Activated naive CD4-positive, alpha-beta T cell treated with Interleukin-2 at 50 U/mL for 16 hours (primary cell): ENCODE results near the gene FANCM.
A peak's percentile ranks its signal among the peaks of the same experiment; 100 is the strongest.

Experiments
- DNase-seq: peaks from one replicate; pipeline ENCODE4 v3.0.0-alpha.2; 2020

The FANCM gene, protein sequence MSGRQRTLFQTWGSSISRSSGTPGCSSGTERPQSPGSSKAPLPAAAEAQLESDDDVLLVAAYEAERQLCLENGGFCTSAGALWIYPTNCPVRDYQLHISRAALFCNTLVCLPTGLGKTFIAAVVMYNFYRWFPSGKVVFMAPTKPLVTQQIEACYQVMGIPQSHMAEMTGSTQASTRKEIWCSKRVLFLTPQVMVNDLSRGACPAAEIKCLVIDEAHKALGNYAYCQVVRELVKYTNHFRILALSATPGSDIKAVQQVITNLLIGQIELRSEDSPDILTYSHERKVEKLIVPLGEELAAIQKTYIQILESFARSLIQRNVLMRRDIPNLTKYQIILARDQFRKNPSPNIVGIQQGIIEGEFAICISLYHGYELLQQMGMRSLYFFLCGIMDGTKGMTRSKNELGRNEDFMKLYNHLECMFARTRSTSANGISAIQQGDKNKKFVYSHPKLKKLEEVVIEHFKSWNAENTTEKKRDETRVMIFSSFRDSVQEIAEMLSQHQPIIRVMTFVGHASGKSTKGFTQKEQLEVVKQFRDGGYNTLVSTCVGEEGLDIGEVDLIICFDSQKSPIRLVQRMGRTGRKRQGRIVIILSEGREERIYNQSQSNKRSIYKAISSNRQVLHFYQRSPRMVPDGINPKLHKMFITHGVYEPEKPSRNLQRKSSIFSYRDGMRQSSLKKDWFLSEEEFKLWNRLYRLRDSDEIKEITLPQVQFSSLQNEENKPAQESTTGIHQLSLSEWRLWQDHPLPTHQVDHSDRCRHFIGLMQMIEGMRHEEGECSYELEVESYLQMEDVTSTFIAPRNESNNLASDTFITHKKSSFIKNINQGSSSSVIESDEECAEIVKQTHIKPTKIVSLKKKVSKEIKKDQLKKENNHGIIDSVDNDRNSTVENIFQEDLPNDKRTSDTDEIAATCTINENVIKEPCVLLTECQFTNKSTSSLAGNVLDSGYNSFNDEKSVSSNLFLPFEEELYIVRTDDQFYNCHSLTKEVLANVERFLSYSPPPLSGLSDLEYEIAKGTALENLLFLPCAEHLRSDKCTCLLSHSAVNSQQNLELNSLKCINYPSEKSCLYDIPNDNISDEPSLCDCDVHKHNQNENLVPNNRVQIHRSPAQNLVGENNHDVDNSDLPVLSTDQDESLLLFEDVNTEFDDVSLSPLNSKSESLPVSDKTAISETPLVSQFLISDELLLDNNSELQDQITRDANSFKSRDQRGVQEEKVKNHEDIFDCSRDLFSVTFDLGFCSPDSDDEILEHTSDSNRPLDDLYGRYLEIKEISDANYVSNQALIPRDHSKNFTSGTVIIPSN (N-terminal part only)

DNA sequence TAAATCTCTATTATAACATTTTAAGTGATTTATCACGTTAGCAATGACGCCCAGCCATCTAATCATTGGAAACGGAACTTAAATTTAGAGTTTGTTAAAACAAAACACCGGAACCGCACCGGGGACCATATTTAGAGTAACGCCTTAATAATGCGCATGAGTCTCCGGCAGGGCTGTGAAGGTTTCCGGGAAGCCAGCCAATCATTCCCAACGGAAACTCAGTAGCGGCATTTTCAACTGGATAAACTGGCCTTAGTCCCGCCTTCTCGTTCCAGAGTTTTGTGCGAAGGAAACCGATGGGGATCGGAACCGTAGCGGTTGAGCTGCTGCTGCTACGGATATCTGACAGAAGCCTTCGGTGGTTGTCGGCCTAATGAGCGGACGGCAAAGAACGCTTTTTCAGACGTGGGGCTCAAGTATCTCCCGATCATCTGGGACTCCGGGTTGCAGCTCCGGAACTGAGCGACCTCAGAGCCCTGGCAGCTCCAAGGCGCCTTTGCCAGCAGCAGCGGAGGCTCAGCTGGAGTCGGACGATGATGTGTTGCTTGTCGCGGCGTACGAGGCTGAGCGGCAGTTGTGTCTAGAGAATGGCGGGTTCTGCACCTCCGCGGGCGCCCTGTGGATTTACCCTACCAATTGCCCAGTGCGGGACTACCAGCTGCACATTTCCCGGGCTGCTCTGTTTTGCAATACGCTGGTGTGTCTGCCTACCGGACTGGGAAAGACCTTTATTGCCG, at the start of gene FANCM:
TSS of gene FANCM (plus strand) at position 272 of the 737 bp plus-strand sequence. CDS start at position 374, 102 bp downstream.
- DNase-seq = peak; percentile 86

DNA sequence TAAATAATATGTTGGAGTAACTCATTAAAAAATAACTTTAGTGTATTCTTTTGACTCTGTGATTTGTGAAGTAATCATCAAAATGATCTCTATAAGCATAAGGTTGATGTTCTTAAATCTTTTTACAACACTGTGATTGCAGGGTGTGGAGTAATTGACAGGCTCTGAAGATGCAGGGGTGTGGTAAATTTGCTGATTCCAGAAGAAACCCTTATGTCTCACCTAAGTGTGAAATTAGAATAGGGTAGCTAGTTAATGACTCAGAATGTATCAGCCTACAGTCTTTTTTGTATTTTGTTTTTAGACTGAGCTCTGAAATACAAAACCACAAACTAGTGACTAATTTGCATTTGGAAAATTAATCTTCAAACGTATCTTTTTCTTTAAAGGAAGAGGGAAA, 45.9 kb upstream of the FANCM start:
- DNase-seq = no peak

DNA sequence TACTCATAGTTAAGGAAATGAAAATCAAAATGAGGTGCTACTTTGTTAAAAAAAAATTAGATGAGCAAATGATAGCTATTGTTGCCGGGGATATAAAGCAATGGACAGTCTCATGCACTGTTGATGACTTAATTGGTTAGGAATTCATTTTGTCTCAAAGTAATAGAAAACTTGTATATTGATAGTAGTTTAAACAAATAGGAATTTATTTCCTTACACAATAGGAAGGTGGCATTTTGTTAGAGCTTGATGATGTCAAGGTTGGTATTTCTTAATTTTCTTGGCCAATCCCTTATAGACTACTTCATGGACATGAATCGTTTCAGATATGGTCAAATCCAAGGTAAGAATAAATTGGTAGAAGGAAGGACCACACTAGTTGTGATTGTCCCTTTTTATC, 44.0 kb upstream of the FANCM start:
- no peak for DNase-seq

DNA sequence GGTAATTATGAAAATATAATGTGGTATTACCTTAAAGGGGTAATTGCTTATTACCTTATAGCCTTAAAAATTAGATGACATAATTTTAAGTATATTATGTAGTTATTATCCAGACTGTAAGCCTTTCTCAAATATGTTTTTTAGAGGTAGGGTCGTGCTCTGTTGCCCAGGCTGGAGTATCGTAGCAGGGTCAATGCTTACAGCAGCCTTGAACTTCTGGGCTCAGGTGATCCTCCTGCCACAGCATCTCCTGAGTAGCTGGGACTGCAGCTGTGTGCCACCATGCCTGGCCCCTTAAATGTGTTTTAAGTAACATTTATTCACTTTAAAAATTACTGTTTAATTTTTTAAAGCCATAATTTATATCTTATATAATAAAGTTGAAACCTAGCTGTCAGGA, 41.5 kb upstream of the FANCM start:
- DNase-seq = no peak

DNA sequence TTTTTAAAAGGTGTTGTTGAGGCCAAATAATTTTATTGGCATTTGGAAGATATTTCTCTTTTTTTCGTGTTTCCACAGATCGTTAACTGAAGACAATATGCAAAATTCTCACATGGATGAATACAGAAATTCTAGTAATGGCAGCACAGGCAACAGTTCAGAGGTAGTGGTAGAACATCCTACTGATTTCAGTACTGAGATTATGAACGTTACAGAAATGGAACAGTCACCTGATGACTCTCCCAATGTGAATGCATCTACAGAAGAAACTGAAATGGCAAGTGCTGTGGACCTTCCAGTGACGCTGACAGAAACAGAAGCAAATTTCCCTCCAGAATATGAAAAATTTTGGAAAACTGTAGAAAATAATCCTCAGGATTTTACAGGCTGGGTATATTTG, 40.6 kb upstream of the FANCM start:
- DNase-seq = no peak

DNA sequence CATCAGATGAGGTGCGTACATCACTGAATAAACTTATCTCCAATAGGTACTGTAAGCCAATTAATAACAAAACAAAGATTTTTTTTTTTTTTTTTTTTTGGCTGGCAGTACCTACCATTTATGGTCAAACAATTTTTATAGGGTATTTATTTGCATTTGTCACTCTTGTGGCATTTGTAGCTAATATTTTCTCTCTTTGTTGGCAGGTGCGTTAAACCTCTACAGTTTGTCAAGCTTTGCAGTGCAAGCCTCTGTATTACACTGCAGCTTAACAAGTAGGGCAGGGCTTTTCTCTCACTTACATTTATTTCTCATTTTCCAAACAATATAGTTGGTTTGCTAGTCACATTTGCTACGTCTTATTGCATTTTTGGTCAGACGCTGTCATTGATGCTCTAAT, 39.5 kb upstream of the FANCM start:
- DNase-seq = no peak

DNA sequence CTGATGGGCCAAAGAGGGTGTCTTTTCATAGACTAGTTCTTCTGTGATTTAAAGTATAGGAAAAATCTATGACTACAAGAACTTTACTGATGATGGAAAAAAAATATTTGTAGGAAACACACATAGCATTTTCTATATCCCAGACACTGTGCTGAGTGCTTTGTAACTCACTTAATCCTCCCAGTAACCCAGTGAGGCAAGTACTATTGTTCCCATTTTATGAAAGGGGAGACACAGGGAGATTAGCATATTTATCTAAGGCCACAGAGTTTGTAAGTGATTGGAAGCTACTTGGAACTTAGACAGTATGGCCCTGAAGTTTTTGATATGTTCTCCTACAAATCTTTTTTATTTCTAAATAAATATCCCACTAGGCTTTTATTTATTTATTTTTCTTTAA, 31.9 kb upstream of the FANCM start:
- DNase-seq = no peak

DNA sequence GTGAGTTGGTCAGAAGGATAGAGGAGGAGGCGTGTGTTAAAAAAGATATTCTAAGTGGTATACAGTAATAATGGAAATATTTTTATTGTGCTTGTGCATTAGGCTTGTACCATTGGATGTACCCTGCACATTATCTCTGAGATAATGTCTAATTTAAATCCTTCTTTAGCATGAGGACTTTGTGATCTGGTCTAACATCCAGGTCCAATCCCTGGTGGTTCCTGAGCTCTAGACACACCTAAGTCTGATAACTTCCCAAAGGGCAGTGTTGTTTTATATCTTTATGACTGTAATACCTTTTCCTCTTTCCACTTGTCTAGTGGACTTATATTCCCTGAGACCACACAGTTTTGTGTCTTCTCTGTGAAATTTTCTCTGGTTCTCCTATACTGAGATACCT, 31.2 kb upstream of the FANCM start:
- no peak for DNase-seq

DNA sequence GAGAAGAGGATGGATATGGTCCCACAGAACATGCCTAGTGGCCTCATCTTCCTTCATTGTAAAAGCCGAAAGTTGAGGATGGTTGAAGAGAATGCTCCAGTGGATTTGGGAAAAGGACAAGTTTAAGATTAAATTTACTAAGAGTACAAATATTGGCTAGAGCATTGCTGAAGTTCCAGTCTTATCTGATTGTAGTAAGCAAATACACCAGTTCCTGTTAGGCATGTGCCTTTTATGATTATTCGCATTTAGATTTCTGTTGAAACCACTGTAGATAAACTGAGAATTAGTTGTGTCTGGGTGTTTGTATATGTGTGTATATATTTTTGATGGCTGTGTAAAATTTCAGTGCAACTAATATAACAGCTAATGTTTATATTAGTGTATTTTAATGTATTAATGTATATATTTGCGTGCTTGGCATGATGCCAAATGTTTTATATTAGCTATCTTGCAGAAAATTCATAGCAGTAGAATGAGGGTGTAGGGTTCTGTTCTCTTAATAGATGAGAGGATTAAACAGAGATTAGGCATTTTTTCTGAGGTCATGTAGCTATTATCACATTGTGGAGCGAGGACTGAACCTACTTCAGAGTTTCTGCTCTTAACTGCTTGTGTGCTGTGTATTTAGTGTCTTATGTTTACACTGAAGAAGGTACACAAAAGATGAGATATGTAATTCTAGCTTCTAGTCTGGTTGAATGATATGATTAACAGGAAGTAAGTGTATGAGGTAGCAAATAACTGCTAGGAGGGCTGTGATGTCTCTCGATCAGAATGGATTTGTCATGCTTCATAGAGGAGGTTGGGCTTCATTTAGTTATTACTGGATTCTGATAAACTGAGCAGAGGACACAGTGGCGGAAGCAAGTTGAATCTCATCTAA, 22.6 kb upstream of the FANCM start:
- DNase-seq = no peak

DNA sequence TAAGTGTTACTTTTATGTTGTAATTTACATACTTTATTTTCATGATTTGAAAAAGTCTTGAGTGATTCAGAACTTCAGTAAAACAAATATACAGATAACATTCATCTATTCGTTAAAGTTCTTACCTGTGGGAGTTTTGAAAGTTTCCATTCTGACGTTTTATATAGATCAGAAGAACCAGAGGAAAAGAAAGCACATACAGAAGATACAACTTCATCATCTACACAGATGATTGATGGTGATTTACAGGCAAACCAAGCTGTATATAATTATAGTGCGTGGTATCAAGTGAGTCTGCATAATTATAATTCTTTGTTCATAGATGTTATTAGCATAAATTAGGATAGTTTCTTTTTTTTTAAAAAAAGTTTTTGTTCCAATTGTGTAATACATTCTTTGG, 21.4 kb upstream of the FANCM start:
- DNase-seq = no peak

DNA sequence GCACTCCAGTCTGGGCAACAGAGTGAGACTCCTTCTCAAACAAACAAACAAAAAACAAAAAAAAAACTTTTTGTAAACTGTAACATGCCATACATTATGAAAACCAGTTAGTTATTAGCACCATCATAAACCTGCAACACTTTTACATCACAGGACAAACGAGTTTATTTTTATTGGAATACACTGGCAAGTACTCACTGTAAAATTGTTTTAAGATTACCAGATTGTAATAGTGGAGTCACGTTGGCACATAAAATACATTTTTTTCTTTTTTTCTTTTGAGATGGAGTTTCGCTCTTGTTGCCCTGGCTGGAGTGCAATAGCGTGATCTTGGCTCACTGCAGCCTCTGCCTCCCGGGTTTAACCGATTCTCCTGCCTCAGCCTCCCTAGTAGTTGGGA, 17.1 kb upstream of the FANCM start:
- no peak for DNase-seq

DNA sequence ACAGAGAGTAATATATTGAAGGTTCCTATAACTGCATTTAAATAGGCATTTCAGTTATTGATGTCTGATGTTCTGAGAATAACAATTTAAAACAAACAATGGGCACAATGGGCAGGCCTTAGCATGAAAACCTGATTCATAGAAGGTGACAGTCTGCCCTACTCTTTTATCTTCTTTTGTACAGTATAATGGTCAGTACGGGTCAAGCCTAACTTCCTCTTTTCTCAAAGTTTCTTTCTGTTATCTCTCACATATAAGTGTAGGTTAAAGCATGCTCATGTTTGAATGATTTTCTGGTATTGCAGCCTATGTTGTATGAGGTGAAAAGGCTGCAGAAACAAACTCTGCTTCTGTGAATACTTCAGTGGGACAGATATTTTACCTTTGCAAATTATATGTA, 15.6 kb upstream of the FANCM start:
- no peak for DNase-seq

DNA sequence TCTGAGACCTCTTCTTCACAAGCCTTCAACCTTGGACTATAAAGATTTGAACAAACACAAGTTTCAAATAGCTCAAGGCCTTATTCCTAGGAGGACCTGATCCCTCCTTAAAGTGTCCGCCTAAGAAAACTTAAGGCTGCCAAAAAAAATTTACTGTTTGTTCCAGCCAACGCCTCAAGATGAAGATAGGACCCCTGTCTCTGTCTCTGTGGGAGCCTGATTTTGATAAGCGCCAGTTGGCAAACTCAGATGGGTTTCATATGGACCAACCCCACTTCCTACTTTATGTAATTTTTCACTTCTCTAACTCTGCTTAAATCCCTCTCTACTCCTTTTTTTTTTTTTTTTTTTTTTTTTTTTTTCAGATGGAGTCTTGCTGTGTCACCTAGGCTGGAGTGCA, 12.5 kb upstream of the FANCM start:
- no peak for DNase-seq

DNA sequence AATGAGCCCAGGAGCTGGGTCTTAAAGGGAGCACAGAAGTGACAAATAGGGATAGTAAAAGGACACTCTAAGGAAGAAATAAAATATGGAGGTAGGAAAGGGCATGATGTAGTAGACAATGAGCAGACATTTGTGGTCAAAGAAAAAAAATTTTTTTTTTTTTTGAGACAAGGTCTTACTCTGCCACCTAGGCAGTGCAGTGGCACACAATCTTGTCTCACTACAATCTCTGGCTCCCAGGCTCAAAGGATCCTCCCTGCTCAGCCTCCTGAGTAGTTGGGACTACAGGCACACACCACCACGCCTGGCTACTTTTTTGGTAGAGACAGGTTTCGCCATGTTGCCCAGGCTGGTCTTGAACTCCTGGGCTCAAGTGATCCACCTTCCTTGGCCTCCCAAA, 10.0 kb upstream of the FANCM start:
- DNase-seq = no peak

DNA sequence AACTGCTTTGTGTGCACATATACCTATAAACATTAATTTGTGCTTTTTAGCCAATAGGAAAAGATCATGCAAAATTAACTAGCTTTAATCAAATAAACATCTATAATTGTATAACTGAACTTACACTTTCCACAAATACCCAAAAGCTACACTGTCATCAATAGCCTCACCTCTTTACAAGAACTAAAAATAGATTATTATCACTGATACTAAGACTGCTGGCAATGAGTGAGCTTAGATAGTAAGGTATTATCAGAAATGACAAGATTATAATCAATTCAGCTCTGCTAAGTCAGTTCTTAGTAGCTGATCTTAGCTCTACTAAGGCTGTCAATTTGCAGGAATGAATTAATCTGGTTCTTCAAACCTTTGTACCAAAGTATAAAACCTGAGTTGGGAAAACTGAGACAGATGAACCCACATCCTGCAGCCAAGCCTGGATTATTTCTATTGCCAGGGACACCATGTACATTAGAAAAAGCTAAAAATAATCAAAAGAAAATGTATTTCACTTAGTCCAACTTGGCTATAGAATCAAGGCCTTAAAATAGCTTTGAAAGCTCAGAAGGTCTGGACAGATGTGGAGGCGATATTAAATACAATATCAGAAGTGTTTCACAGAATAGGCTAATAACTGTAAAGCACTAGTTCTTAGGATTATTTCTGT, 6.6 kb upstream of the FANCM start:
- DNase-seq = no peak

DNA sequence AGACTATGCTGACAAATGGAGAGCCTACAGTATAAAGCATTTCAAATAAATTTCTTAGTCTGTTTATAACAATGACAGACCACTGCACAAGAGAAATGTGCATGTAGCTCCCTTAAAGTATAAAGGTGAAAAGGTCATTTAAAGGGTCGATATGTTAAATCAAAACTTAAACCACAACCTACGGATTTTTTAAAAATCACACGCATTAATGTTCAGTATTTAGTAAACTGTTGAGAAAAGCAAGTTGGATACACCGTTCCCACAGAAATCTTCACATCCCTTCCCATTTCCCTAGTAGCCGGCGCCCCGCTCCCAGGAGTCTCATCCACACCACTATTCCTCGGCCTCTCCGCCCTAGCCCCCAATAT, 2.1 kb upstream of the FANCM start:
- DNase-seq = no peak

DNA sequence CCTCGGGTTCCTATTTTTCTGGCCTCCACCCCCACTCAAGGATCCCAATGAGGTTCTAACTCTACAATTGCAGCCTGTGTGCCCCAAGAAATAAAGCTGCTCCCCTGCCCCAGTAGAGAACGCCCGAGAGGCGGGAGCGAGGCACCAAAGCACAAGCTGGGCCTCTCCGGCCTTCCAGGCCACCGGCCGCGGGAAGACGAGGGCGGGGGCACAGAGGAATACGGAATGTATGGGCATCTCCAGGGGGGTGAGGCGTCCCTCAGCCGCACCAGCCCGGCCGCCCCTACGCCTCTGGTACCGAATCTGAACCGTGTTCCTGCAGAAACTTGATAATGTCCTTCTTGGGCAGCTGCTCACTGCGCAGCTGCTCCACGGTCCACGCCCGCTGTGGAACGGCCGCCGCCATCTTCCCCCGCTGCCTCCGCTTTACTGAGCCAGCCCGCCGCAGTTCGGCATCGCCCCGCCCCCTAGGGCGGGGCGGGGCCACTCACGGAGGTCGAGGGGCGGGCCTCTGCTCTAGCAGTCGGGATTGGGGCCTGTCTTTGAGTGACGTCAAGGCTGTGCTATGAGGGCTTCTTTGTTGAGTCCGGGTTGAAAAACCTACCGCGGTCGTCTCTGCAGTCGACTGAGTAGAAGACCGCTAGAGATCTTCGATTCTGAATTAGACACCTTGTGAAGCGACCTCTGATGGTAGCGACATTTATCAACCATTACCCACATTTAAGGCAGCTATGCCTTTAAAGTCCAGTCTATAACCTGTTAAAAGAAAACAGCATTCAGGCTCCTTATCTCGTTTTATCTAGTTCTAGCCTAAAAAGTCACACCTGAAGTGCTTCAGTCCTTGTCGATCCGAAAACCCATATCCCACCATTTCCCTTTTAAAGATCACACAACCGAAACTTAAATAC, 1.4 kb upstream of the FANCM start, which contains the start of gene FKBP3:
TSS of gene FKBP3 (minus strand) at position 431 of the 908 bp plus-strand sequence. CDS start at position 406, 25 bp downstream.
- DNase-seq = peak; percentile 96

DNA sequence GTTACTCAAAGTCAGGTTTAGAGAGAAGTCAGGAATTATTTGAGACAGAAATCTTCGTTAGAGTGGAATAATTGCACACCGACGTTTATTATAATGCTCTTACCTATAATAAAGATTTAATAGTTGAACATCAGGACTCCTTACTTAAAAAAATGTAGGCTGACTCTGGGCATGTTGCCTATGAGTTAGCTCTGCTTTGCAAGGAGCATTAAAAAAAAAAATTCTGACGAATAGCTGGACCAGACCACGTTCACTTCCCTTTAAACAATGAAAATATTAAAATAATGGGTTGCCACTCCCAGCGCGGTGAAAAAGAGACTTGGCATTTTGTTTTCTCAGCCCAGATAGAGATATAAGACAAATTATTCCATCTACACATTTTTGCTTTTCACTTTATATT, 574 bp upstream of the FANCM start:
- DNase-seq = no peak

DNA sequence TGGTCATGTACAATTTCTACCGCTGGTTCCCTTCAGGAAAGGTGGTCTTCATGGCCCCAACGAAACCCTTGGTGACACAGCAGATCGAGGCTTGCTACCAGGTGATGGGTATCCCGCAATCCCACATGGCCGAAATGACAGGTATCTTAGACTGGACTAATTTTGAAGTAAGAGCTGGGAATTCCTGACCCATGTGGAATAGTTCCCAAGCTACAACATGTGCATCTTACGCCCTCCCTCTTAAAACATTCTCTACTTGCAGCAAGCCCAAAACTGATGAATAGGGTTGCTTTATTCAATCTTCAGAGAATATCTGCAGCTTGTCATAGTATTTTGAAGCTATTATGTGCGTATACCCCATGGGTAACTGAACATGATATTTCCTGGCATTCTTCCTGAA, 669 bp downstream of the FANCM start:
- DNase-seq = no peak
